ENCODE results near the gene RNF212B. TPM values are rescaled to one million over a fixed set of nuclear protein-coding genes. Genes with fewer than 3 reads are reported as not detected.

Gene RNF212B
- total and polyA plus RNA-seq, 2 of the 13 experiments (the other 11 are each of a cell fraction or from before 2014, with no cell fraction given): 0.05 TPM; not detected in 1

DNA sequence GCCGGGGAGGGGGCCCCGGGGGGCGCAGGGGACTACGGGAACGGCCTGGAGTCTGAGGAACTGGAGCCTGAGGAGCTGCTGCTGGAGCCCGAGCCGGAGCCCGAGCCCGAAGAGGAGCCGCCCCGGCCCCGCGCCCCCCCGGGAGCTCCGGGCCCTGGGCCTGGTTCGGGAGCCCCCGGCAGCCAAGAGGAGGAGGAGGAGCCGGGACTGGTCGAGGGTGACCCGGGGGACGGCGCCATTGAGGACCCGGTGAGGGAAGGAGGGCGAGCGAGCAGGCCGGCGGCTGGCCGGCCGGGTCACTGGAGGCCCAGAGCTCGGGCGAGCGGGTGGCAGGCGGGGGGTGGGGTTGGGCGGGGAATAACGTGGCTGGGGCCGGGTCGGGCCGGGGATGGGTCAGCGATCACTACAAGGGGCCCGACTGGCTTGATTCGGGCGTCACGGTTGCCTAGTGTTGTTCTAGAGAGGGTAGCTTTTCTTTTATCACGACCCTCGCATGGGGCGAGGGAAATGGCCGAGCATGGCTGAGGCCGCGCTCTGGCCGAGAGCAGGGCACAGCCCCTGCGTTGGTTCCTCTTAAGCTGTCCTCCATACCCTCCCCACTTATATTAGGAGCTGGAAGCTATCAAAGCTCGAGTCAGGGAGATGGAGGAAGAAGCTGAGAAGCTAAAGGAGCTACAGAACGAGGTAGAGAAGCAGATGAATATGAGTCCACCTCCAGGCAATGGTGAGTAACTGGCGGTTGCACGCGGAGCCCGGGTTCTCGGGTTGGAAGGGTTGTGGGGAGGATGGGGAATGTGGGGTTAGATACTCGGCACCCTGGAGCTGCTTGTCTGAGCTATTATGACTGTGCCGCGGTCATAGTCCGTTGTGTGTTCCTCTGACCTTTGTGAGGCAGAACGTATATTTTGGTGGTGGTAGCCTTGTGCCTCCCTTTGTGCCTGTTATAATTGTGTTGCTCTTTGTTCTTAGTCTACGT is 84.1 kb downstream of the RNF212B start (continued):
- peak; percentile 93 for TF ChIP-seq ZNF446 (CRISPR knock-in tag; IDR thresholded peaks at IDR 0.05)
- TF ChIP-seq NR3C1 (CRISPR knock-in tag; IDR thresholded peaks at IDR 0.05): 0 out of 2 replicates have a peak, but pooled peaks have one; percentile 81
- peak; percentile 69 for TF ChIP-seq MIER3 (CRISPR knock-in tag; IDR thresholded peaks at IDR 0.05; ENCODE audit: borderline replicate concordance)
- no peak for TF ChIP-seq SOX6 (IDR thresholded peaks at IDR 0.05)
- peak; percentile 66 for TF ChIP-seq SOX6 (CRISPR knock-in tag; IDR thresholded peaks at IDR 0.05)
- peak; percentile 65 for TF ChIP-seq ERF (CRISPR knock-in tag; IDR thresholded peaks at IDR 0.05)
- no peak; the same call in none of the 2 replicates for TF ChIP-seq ZNF34 (CRISPR knock-in tag; IDR thresholded peaks at IDR 0.05; ENCODE audit: borderline replicate concordance)
- TF ChIP-seq ZSCAN21 (CRISPR knock-in tag; IDR thresholded peaks at IDR 0.05; ENCODE audit: borderline replicate concordance): peak; percentile 82; the same call in 1 of the 2 replicates
- TF ChIP-seq PHF8 (CRISPR knock-in tag; IDR thresholded peaks at IDR 0.05): peak; percentile 84
- TF ChIP-seq HOXA5 (CRISPR knock-in tag; IDR thresholded peaks at IDR 0.05): peak; percentile 69; the same call in 1 of the 2 replicates
- TF ChIP-seq KAT2B (IDR thresholded peaks at IDR 0.05; ENCODE audit: borderline replicate concordance, low read depth, low read length): no peak
- TF ChIP-seq ELF4 (CRISPR knock-in tag; IDR thresholded peaks at IDR 0.05; ENCODE audit: borderline replicate concordance): no peak
- TF ChIP-seq HOXD1 (CRISPR knock-in tag; IDR thresholded peaks at IDR 0.05): peak; percentile 69; the same call in 1 of the 2 replicates
- 0 out of 2 replicates have a peak, but pooled peaks have one; percentile 51 for TF ChIP-seq BCL3 (CRISPR knock-in tag; IDR thresholded peaks at IDR 0.05)
- TF ChIP-seq TRIM22 (IDR thresholded peaks at IDR 0.05): no peak
- TF ChIP-seq ZNF337 (CRISPR knock-in tag; IDR thresholded peaks at IDR 0.05; ENCODE audit: borderline replicate concordance, low read depth): no peak
- no peak; the same call in 1 of the 2 replicates for TF ChIP-seq PPARG (CRISPR knock-in tag; conservative IDR thresholded peaks at IDR 0.05)

All from HepG2 (cell line).